ENCODE results near the gene CSF1. TPM values are rescaled to one million over a fixed set of nuclear protein-coding genes. Genes with fewer than 3 reads are reported as not detected.
A peak's percentile ranks its signal among the peaks of the same experiment; 100 is the strongest.
"Not testable (repeated sequence)": the region's sequence is repeated elsewhere in the genome, so short reads cannot be mapped to it uniquely, and the experiment has no call there.

The CSF1 gene
- total RNA-seq, 1 donor from 2014 or later: 159 TPM

DNA sequence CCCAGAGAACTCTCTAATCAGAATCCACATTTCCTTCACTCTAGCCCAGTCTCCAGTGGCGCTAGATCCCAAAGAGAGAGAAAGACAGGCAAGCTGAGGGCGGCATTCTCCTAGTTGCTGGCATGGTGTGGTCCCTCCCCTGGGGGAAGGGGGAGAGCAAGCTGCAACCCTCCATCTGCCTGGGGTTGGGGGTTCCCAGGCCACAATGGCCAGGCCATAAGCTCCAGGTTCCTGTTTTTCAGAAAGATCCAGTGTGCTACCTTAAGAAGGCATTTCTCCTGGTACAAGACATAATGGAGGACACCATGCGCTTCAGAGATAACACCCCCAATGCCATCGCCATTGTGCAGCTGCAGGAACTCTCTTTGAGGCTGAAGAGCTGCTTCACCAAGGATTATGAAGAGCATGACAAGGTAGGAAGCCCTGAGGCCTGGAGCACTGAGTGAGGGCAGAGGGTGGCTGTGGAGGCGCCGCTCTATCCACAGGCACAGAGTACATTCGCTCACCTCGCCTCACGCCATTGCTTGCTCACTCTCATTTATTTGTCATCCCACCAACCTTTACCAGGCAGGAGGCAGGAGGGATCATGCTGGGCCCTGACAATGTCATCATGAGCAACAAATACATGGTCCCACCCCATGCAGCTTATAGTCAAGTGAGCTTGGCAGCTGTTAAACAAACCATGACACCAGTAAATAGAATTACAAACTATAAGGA is 6.6 kb downstream of the CSF1 start:
- TF ChIP-seq POLR2AphosphoS5 (IDR thresholded peaks at IDR 0.05; ENCODE audit: insufficient read depth in 1 of 2, low read depth in 1 of 2) (no peak), POLR2A (IDR thresholded peaks at IDR 0.05) (no peak)
- TF ChIP-seq, protein P1, sequence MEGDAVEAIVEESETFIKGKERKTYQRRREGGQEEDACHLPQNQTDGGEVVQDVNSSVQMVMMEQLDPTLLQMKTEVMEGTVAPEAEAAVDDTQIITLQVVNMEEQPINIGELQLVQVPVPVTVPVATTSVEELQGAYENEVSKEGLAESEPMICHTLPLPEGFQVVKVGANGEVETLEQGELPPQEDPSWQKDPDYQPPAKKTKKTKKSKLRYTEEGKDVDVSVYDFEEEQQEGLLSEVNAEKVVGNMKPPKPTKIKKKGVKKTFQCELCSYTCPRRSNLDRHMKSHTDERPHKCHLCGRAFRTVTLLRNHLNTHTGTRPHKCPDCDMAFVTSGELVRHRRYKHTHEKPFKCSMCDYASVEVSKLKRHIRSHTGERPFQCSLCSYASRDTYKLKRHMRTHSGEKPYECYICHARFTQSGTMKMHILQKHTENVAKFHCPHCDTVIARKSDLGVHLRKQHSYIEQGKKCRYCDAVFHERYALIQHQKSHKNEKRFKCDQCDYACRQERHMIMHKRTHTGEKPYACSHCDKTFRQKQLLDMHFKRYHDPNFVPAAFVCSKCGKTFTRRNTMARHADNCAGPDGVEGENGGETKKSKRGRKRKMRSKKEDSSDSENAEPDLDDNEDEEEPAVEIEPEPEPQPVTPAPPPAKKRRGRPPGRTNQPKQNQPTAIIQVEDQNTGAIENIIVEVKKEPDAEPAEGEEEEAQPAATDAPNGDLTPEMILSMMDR (IDR thresholded peaks at IDR 0.05): no peak
- peaks cover 0 to 63% of the 10 kb centered on the region in 2 donors for H3K36me3 ChIP-seq
- H3K27ac ChIP-seq: no peak overlapping the region
- H3K27me3 ChIP-seq: no peaks in the 10 kb centered on the region
- no peak for DNase-seq (ENCODE audit: extremely low spot score in 2 of 2)
- intact Hi-C loops (cut with DNase I): no loop called here
- H3K9me3 ChIP-seq: no peaks in the 10 kb centered on the region
- H3K4me1 ChIP-seq: peaks cover 44% of the 10 kb centered on the region
- H3K4me3 ChIP-seq: no peak overlapping the region

DNA sequence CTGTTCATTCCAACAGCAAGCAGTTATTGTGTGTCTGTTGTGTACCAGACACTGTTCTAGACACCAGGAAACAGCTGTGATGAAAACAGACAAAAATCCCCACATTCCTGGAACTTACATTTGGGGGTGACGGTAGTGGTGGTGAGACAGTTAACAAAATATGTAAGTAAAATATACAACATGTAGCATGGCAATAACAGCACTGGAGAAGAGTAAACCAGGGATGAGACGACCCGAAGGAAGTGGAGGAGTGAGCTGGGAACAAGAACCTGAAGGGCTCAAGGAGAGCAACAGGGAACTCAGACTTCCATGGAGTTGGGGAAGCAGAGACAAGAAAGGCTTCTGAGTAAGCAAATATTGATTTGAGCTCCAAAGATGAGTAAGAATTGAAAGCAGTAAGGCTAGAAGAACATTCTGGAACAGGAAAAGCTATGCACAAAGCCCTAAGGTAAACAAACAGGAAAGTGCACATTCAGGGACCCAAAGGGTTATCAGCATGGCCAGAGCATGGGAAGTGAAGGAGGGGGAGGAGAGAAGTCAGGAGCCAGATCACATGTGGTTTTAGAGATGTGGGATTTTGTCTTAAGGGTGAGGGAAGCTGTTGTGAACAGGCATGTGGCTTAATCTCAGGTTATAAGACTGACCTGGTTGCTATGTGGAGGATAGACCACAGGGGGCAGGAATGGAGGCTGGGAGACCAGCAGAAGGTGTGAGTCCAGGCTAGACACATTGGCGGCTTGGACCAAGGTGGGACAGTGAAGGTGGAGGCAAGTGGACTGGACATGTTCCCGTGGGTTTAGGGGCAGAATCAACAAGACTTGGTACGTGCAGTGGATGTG is 7.3 kb downstream of the CSF1 start:
- no peak overlapping the region for H3K4me3 ChIP-seq
- no peaks in the 10 kb centered on the region for H3K27me3 ChIP-seq
- TF ChIP-seq, protein P1 (IDR thresholded peaks at IDR 0.05): no peak
- TF ChIP-seq POLR2A (IDR thresholded peaks at IDR 0.05) (no peak), POLR2AphosphoS5 (IDR thresholded peaks at IDR 0.05; ENCODE audit: insufficient read depth in 1 of 2, low read depth in 1 of 2) (no peak)
- intact Hi-C loops (cut with DNase I): no loop called here
- no peak overlapping the region for H3K27ac ChIP-seq
- no peaks in the 10 kb centered on the region for H3K9me3 ChIP-seq
- no peak for DNase-seq (ENCODE audit: extremely low spot score in 2 of 2)
- peaks cover 43% of the 10 kb centered on the region for H3K4me1 ChIP-seq
- H3K36me3 ChIP-seq: peaks cover 0 to 71% of the 10 kb centered on the region in 2 donors

DNA sequence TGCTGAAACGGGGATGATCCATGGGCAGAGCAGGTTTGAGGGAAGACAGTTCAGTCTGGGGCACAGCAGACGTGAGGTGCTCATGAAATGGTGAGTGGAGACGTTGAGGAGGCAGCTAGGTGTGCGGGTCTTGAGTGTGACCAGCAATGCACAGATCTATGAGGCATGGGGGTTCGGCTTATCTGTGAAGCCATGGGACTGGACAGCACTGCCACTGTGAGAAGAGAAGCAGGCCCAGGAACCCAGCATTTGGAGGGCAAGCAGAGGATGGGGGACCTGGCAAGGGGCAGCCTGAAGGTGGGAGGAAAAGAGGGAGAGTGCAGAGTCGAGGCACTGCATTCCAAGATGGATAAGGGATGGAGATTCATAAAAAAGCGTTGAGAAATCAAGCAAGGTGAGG is 8.0 kb downstream of the CSF1 start:
- H3K36me3 ChIP-seq: peaks cover 0 to 78% of the 10 kb centered on the region in 2 donors
- H3K9me3 ChIP-seq: no peaks in the 10 kb centered on the region
- intact Hi-C loops (cut with DNase I): no loop called here
- DNase-seq (ENCODE audit: extremely low spot score in 2 of 2): no peak
- peaks cover 43% of the 10 kb centered on the region for H3K4me1 ChIP-seq
- no peak for TF ChIP-seq POLR2A (IDR thresholded peaks at IDR 0.05)
- no peak for TF ChIP-seq POLR2AphosphoS5 (IDR thresholded peaks at IDR 0.05; ENCODE audit: insufficient read depth in 1 of 2, low read depth in 1 of 2)
- TF ChIP-seq, protein P1 (IDR thresholded peaks at IDR 0.05): no peak
- no peak overlapping the region for H3K27ac ChIP-seq
- no peaks in the 10 kb centered on the region for H3K27me3 ChIP-seq
- H3K4me3 ChIP-seq: no peak overlapping the region

DNA sequence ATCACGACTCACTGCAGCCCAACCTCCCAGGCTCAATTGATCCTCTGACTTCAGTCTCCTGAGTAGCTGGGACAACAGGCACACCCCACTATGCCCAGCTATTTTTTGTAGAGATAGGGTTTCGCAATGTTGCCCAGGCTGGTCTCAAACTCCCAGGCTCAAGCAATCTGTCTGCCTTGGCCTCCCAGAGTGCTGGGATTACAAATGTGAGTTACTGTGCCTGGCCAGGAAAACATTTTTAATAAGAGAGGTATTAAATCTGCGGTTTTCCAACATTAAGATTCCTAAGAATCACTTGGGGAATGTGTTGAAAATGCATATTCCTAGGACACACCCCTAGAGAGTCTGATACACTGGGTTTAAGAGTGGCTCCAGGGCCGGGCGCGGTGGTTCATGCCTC is 8.7 kb downstream of the CSF1 start:
- intact Hi-C loops (cut with DNase I): no loop called here
- Histone ChIP-seq H3K4me1 (peaks cover 43% of the 10 kb centered on the region), H3K27me3 (no peaks in the 10 kb centered on the region), H3K4me3 (no peak overlapping the region), H3K36me3 (peaks cover 0 to 83% of the 10 kb centered on the region in 2 donors), H3K9me3 (no peaks in the 10 kb centered on the region), H3K27ac (no peak overlapping the region)
- no peak for DNase-seq (ENCODE audit: extremely low spot score in 2 of 2)
- TF ChIP-seq, protein P1 (IDR thresholded peaks at IDR 0.05): no peak
- TF ChIP-seq POLR2A (IDR thresholded peaks at IDR 0.05): no peak

DNA sequence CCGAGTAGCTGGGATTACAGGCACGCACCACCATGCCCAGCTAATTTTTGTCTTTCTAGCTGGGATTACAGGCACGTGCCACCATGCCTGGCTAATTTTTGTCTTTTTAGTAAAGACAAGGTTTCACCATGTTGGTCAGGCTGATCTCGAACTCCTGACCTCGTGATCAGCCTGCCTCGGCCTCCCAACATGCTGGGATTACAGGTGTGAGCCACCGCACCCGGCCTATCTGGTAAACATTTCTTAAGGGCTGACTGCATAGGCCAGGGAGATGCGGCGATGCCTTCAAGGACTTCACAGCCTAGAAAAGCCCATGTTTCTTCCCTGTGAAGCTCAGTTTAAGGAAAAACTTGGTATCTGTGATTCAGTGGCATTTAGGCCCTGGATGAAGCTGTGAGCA is 9.7 kb downstream of the CSF1 start:
- not testable (repeated sequence) for DNase-seq (ENCODE audit: extremely low spot score in 2 of 2); H3K27me3 ChIP-seq; H3K9me3 ChIP-seq; H3K4me3 ChIP-seq
- Histone ChIP-seq H3K27ac (peak overlapping the region; percentile 26), H3K4me1 (peaks cover 37% of the 10 kb centered on the region), H3K36me3 (peaks cover 0 to 91% of the 10 kb centered on the region in 2 donors)
- intact Hi-C loops (cut with DNase I): loop anchor here (5.0 kb wide), 1 partner anchor 373 kb away; the partner anchor contains the start of gene GNAI3
